DOHH2 (cell line): ENCODE results near the gene HACD4.
"Not testable (repeated sequence)": the region's sequence is repeated elsewhere in the genome, so short reads cannot be mapped to it uniquely, and the experiment has no call there.

Experiments
- CTCF ChIP-seq: fragments of 200-600 bp; sonication (generic); IDR thresholded peaks from one replicate; pipeline ENCODE4 v1.5.1; 2014; ENCODE audit warnings: antibody characterized with exemption, mild to moderate bottlenecking, low read depth, low read length; ENCODE audit not compliant: poor library complexity, severe bottlenecking
- EZH2phosphoT487 ChIP-seq: fragments of 200-600 bp; sonication (generic); IDR thresholded peaks from 2 replicates; pipeline ENCODE4 v1.6.1; 2017; ENCODE audit warnings: borderline replicate concordance, mild to moderate bottlenecking, antibody characterized with exemption, low read length, moderate library complexity, mixed read lengths

DNA sequence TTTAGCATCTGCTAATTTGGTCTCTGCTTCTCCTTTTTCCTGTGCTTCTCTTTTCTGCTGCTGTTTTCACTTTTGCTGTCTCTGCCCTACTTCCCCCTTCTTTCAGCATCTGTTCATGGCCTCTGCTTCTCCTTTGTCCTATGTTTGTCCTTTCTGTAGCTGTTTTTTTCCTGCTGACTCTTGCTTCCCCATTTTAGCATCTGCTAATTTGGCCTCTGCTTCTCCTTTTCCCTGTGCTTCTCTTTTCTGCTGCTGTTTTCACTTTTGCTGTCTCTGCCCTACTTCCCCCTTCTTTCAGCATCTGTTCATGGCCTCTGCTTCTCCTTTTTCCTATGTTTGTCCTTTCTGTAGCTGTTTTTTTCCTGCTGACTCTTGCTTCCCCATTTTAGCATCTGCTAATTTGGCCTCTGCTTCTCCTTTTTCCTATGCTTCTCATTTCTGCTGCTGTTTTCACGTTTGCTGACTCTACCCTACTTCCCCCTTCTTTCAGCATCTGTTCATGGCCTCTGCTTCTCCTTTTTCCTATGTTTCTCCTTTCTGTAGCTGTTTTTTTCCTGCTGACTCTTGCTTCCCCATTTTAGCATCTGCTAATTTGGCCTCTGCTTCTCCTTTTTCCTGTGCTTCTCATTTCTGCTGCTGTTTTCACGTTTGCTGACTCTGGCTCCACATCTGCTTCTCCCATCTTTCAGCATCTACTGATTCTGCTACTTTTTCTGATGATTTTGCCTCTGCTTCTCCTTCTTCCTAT lies 57.1 kb downstream of the HACD4 start:
- TF ChIP-seq CTCF, EZH2phosphoT487: not testable (repeated sequence)
